GM23338 (cell line): ENCODE results near the gene SLC25A4. TPM values are rescaled to one million over a fixed set of nuclear protein-coding genes. Genes with fewer than 3 reads are reported as not detected.

ENCODE experiments used
- ATAC-seq: fragments of 200-7000 bp; cut with Tn5 transposase; 3 replicates; pipeline ENCODE4 v1.9.1; 2020
- DNase-seq: peaks from one replicate; pipeline ENCODE4 v3.0.0-alpha.2; 2015; ENCODE audit warnings: low spot score
- H2AFZ ChIP-seq: fragments of 200-600 bp; sonication (generic); 2 replicates; pipeline ENCODE4 v1.8.0; 2016; ENCODE audit warnings: antibody characterized with exemption, mild to moderate bottlenecking, moderate library complexity
- H3F3A ChIP-seq: fragments of 200-600 bp; sonication (generic); replicated peaks from 2 replicates; pipeline ENCODE4 v1.8.0; 2017; ENCODE audit warnings: antibody characterized with exemption, mixed run types, low read depth
- H3K27ac ChIP-seq: fragments of 200-600 bp; sonication (generic); 2 replicates; pipeline ENCODE4 v1.6.1; 2016; ENCODE audit warnings: low read depth
- H3K27me3 ChIP-seq: fragments of 200-600 bp; sonication (generic); 2 replicates; pipeline ENCODE4 v1.8.0; 2016; ENCODE audit warnings: mild to moderate bottlenecking, mixed run types, moderate library complexity; ENCODE audit not compliant: insufficient read depth
- H3K36me3 ChIP-seq: fragments of 200-600 bp; sonication (generic); 2 replicates; pipeline ENCODE4 v1.8.0; 2016; ENCODE audit warnings: mild to moderate bottlenecking; ENCODE audit not compliant: insufficient read depth
- H3K4me1 ChIP-seq: fragments of 200-600 bp; sonication (generic); 2 replicates; pipeline ENCODE4 v1.8.0; 2016; ENCODE audit warnings: mild to moderate bottlenecking, moderate library complexity; ENCODE audit not compliant: insufficient read depth
- H3K4me2 ChIP-seq: fragments of 200-600 bp; sonication (generic); 2 replicates; pipeline ENCODE4 v1.7.1; 2017; ENCODE audit warnings: mixed run types
- H3K4me3 ChIP-seq: fragments of 200-600 bp; sonication (generic); 2 replicates; pipeline ENCODE4 v1.6.1; 2016; ENCODE audit warnings: mixed run types
- H3K79me2 ChIP-seq: fragments of 200-600 bp; sonication (generic); replicated peaks from 2 replicates; pipeline ENCODE4 v1.8.0; 2017; ENCODE audit warnings: mild to moderate bottlenecking; ENCODE audit not compliant: insufficient read depth
- H3K9me2 ChIP-seq: fragments of 200-600 bp; sonication (generic); 2 replicates; pipeline ENCODE4 v1.8.0; 2017; ENCODE audit not compliant: insufficient read depth
- H4K20me1 ChIP-seq: fragments of 200-600 bp; sonication (generic); replicated peaks from 2 replicates; pipeline ENCODE4 v1.8.0; 2017; ENCODE audit warnings: mild to moderate bottlenecking; ENCODE audit not compliant: insufficient read depth
- H3K27ac Mint-ChIP-seq: 2 replicates; pipeline ENCODE4 v1.8.0; 2020; ENCODE audit warnings: inconsistent platforms, mild to moderate bottlenecking, moderate library complexity, mixed read lengths
- H3K27me3 Mint-ChIP-seq: 3 replicates; pipeline ENCODE4 v1.8.0; 2022; ENCODE audit warnings: low read depth, mild to moderate bottlenecking, moderate library complexity, mixed read lengths, inconsistent platforms; ENCODE audit not compliant: insufficient read depth, poor library complexity
- H3K36me3 Mint-ChIP-seq: 3 replicates; pipeline ENCODE4 v1.8.0; 2021; ENCODE audit warnings: low read depth, mild to moderate bottlenecking, inconsistent platforms, moderate library complexity, mixed read lengths
- H3K4me1 Mint-ChIP-seq: 3 replicates; pipeline ENCODE4 v1.8.0; 2020; ENCODE audit warnings: mild to moderate bottlenecking, inconsistent platforms, mixed read lengths
- H3K4me3 Mint-ChIP-seq: 3 replicates; pipeline ENCODE4 v1.8.0; 2021; ENCODE audit warnings: moderate library complexity, mild to moderate bottlenecking, inconsistent platforms, mixed read lengths
- H3K9me3 Mint-ChIP-seq: 3 replicates; pipeline ENCODE4 v1.8.0; 2020; ENCODE audit warnings: moderate library complexity, mild to moderate bottlenecking, inconsistent platforms, mixed read lengths
- CREB1 ChIP-seq: fragments of 250-450 bp; sonication (Bioruptor Pico); IDR thresholded peaks from 2 replicates; pipeline ENCODE4 v1.5.0; 2020; ENCODE audit warnings: low read depth, mild to moderate bottlenecking, moderate library complexity
- CTCF ChIP-seq, 2 experiments: fragments of 200-600 bp in 1 of 2; sonication (generic) in 1 of 2; conservative IDR thresholded peaks; 2 replicates each; pipeline versions ENCODE4 v1.5.1 to v1.6.1; 2016 to 2017; ENCODE audit warnings: antibody characterized with exemption in 2 of 2, low read depth in 2 of 2, mild to moderate bottlenecking in 2 of 2, moderate library complexity in 1 of 2
- EZH2phosphoT487 ChIP-seq: fragments of 200-600 bp; sonication (generic); IDR thresholded peaks from one replicate; pipeline ENCODE4 v1.8.1; 2018; ENCODE audit warnings: antibody characterized with exemption; ENCODE audit not compliant: unreplicated experiment
- NANOG ChIP-seq: IDR thresholded peaks from 2 replicates; pipeline ENCODE4 v1.6.1; 2016; ENCODE audit warnings: antibody characterized with exemption, borderline replicate concordance
- REST ChIP-seq: IDR thresholded peaks from one replicate; pipeline ENCODE4 v1.6.1; 2018; ENCODE audit warnings: antibody characterized with exemption; ENCODE audit not compliant: unreplicated experiment
- ZNF114 ChIP-seq: fragments of 250-450 bp; sonication (Bioruptor Pico); IDR thresholded peaks from 2 replicates; pipeline ENCODE4 v1.5.0; 2020; ENCODE audit warnings: mild to moderate bottlenecking, moderate library complexity
- ZNF331 ChIP-seq: fragments of 250-450 bp; sonication (Bioruptor Pico); IDR thresholded peaks from 2 replicates; pipeline ENCODE4 v1.5.0; 2020; ENCODE audit warnings: low read depth, mild to moderate bottlenecking, moderate library complexity
- polyA plus RNA-seq: library from polyadenylated mRNA; unstranded; fragments of >200 nt; fragmentation: Nextera tagmentation; extraction: Ambion mirVana; gene quantifications from 2 replicates; pipeline ENCODE4 v1.2.1, GENCODE V29; 2016
- total RNA-seq: library from RNA; depleted of rRNA; stranded (reverse); fragments of >200 nt; shearing (Covaris generic); gene quantifications from 2 replicates; pipeline ENCODE4 v1.2.3, GENCODE V29; 2014
- TF ChIP-seq, protein P1 (sequence below): IDR thresholded peaks from 2 replicates; pipeline ENCODE4 v1.6.1; 2016; ENCODE audit warnings: antibody characterized with exemption
- TF ChIP-seq, protein P2 (sequence below): fragments of 250-450 bp; sonication (Bioruptor Pico); IDR thresholded peaks from 2 replicates; pipeline ENCODE4 v1.5.0; 2020; ENCODE audit warnings: mild to moderate bottlenecking, moderate library complexity

SLC25A4 gene
- total and polyA plus RNA-seq, 2 experiments from 2014 or later: 43.6 to 66.5 TPM

DNA sequence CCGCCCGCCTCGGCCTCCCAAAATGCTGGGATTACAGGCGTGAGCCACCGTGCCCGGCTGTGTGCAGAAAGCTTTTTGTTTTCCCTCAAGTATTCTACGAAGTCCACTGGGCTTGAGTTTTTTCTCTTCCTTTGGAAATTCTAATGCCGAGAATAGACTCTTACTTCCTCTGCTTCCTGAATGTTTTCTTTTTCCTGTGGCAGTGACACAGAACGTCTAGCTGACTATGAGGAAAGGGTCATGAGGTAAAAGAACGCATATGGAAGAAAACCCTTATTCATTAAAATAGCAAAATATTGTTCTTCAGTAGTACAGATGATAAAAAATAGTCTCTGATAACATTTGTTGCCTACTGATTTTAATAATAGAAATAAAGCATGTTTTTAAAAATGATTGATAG is 4.9 kb upstream of the SLC25A4 start:
- H3K27ac ChIP-seq: no peak overlapping the region
- Mint-ChIP-seq H3K27me3 (peaks cover 15% of the 10 kb centered on the region), H3K9me3 (no peaks in the 10 kb centered on the region), H3K4me1 (peaks cover 10% of the 10 kb centered on the region), H3K36me3 (no peaks in the 10 kb centered on the region), H3K27ac (no peak overlapping the region), H3K4me3 (no peak overlapping the region)
- H3K27me3 ChIP-seq: no peaks in the 10 kb centered on the region
- no peaks in the 10 kb centered on the region for H3K79me2 ChIP-seq
- H3K4me2 ChIP-seq: no peak overlapping the region
- peaks cover 11% of the 10 kb centered on the region for H3K4me1 ChIP-seq
- ATAC-seq: no peak
- no peaks in the 10 kb centered on the region for H3K9me2 ChIP-seq
- no peak overlapping the region for H2AFZ ChIP-seq
- no peak overlapping the region for H3K4me3 ChIP-seq
- TF ChIP-seq REST: no peak
- no peaks in the 10 kb centered on the region for H3K36me3 ChIP-seq
- H3F3A ChIP-seq: peaks cover 4% of the 10 kb centered on the region; the same call in 1 of the 2 replicates
- H4K20me1 ChIP-seq: no peaks in the 10 kb centered on the region
- DNase-seq: no peak

GRCh38 chr4:185139736-185140135 is 3.3 kb upstream of the SLC25A4 start:
- H3K79me2 ChIP-seq: peaks cover 12% of the 10 kb centered on the region
- no peak for ATAC-seq
- H4K20me1 ChIP-seq: peaks cover 12% of the 10 kb centered on the region
- H3K4me1 ChIP-seq: peaks cover 18% of the 10 kb centered on the region
- H3K27me3 ChIP-seq: peaks cover 8% of the 10 kb centered on the region
- no peaks in the 10 kb centered on the region; the same call in 2 of the 3 replicates for H3K36me3 Mint-ChIP-seq
- no peaks in the 10 kb centered on the region for H3K36me3 ChIP-seq
- no peaks in the 10 kb centered on the region for H3K9me3 Mint-ChIP-seq
- H3F3A ChIP-seq: peaks cover 9% of the 10 kb centered on the region; the same call in 1 of the 2 replicates
- H2AFZ ChIP-seq: no peak overlapping the region
- H3K4me3 ChIP-seq: no peak overlapping the region
- H3K4me3 Mint-ChIP-seq: no peak overlapping the region
- no peak overlapping the region for H3K27ac ChIP-seq
- no peak overlapping the region for H3K27ac Mint-ChIP-seq
- no peak for DNase-seq
- H3K9me2 ChIP-seq: no peaks in the 10 kb centered on the region
- no peak overlapping the region for H3K4me2 ChIP-seq
- peaks cover 15% of the 10 kb centered on the region for H3K27me3 Mint-ChIP-seq
- peaks cover 21% of the 10 kb centered on the region for H3K4me1 Mint-ChIP-seq
- TF ChIP-seq, protein P1, sequence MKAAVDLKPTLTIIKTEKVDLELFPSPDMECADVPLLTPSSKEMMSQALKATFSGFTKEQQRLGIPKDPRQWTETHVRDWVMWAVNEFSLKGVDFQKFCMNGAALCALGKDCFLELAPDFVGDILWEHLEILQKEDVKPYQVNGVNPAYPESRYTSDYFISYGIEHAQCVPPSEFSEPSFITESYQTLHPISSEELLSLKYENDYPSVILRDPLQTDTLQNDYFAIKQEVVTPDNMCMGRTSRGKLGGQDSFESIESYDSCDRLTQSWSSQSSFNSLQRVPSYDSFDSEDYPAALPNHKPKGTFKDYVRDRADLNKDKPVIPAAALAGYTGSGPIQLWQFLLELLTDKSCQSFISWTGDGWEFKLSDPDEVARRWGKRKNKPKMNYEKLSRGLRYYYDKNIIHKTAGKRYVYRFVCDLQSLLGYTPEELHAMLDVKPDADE: no peak
- TF ChIP-seq ZNF331 (CRISPR knock-in tag): no peak
- TF ChIP-seq CREB1 (CRISPR knock-in tag): no peak
- no peak for TF ChIP-seq ZNF114 (CRISPR knock-in tag)
- no peak for TF ChIP-seq NANOG
- TF ChIP-seq CTCF (conservative IDR thresholded peaks at IDR 0.05; ENCODE audit: low read depth in 2 of 2): no peak
- TF ChIP-seq EZH2phosphoT487: no peak
- TF ChIP-seq, protein P2, sequence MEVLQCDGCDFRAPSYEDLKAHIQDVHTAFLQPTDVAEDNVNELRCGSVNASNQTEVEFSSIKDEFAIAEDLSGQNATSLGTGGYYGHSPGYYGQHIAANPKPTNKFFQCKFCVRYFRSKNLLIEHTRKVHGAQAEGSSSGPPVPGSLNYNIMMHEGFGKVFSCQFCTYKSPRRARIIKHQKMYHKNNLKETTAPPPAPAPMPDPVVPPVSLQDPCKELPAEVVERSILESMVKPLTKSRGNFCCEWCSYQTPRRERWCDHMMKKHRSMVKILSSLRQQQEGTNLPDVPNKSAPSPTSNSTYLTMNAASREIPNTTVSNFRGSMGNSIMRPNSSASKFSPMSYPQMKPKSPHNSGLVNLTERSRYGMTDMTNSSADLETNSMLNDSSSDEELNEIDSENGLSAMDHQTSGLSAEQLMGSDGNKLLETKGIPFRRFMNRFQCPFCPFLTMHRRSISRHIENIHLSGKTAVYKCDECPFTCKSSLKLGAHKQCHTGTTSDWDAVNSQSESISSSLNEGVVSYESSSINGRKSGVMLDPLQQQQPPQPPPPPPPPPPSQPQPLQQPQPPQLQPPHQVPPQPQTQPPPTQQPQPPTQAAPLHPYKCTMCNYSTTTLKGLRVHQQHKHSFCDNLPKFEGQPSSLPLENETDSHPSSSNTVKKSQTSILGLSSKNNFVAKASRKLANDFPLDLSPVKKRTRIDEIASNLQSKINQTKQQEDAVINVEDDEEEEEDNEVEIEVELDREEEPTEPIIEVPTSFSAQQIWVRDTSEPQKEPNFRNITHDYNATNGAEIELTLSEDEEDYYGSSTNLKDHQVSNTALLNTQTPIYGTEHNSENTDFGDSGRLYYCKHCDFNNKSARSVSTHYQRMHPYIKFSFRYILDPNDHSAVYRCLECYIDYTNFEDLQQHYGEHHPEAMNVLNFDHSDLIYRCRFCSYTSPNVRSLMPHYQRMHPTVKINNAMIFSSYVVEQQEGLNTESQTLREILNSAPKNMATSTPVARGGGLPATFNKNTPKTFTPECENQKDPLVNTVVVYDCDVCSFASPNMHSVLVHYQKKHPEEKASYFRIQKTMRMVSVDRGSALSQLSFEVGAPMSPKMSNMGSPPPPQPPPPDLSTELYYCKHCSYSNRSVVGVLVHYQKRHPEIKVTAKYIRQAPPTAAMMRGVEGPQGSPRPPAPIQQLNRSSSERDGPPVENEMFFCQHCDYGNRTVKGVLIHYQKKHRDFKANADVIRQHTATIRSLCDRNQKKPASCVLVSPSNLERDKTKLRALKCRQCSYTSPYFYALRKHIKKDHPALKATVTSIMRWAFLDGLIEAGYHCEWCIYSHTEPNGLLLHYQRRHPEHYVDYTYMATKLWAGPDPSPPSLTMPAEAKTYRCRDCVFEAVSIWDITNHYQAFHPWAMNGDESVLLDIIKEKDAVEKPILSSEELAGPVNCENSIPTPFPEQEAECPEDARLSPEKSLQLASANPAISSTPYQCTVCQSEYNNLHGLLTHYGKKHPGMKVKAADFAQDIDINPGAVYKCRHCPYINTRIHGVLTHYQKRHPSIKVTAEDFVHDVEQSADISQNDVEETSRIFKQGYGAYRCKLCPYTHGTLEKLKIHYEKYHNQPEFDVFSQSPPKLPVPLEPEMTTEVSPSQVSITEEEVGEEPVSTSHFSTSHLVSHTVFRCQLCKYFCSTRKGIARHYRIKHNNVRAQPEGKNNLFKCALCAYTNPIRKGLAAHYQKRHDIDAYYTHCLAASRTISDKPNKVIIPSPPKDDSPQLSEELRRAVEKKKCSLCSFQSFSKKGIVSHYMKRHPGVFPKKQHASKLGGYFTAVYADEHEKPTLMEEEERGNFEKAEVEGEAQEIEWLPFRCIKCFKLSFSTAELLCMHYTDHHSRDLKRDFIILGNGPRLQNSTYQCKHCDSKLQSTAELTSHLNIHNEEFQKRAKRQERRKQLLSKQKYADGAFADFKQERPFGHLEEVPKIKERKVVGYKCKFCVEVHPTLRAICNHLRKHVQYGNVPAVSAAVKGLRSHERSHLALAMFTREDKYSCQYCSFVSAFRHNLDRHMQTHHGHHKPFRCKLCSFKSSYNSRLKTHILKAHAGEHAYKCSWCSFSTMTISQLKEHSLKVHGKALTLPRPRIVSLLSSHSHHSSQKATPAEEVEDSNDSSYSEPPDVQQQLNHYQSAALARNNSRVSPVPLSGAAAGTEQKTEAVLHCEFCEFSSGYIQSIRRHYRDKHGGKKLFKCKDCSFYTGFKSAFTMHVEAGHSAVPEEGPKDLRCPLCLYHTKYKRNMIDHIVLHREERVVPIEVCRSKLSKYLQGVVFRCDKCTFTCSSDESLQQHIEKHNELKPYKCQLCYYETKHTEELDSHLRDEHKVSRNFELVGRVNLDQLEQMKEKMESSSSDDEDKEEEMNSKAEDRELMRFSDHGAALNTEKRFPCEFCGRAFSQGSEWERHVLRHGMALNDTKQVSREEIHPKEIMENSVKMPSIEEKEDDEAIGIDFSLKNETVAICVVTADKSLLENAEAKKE (CRISPR knock-in tag): no peak
